DND-41 (cell line): ENCODE results near the gene ATG13.

Source experiments
- EZH2 ChIP-seq: IDR thresholded peaks from 3 replicates; pipeline ENCODE4 v1.6.1; 2012; ENCODE audit warnings: borderline replicate concordance, low read depth, mild to moderate bottlenecking, moderate library complexity, low read length, inconsistent platforms; ENCODE audit not compliant: severe bottlenecking
- TF ChIP-seq, protein P1 (sequence below): IDR thresholded peaks from 2 replicates; pipeline ENCODE4 v1.5.1; 2012; ENCODE audit warnings: borderline replicate concordance, low read length, moderate library complexity, mild to moderate bottlenecking; ENCODE audit not compliant: poor library complexity, severe bottlenecking; ENCODE audit errors: extremely low read depth

DNA sequence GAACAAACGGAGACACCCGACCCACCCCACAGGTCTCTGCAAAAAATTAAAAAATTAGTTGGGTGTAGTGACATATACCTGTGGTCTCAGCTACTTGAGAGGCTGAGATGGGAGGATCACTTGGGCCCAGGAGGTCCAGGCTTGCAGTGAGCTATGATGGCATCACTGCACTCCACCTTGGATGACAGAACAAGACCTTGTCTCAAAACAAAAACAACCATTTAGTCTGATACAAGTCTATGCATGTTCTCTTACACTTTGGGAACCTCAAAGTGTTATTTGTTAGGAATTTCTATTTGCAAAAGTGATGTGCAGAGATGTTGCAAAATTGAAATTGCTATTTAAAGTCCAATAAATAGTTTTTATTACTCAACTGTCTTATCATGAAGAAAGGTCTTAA lies 14.3 kb downstream of the ATG13 start:
- TF ChIP-seq, protein P1, sequence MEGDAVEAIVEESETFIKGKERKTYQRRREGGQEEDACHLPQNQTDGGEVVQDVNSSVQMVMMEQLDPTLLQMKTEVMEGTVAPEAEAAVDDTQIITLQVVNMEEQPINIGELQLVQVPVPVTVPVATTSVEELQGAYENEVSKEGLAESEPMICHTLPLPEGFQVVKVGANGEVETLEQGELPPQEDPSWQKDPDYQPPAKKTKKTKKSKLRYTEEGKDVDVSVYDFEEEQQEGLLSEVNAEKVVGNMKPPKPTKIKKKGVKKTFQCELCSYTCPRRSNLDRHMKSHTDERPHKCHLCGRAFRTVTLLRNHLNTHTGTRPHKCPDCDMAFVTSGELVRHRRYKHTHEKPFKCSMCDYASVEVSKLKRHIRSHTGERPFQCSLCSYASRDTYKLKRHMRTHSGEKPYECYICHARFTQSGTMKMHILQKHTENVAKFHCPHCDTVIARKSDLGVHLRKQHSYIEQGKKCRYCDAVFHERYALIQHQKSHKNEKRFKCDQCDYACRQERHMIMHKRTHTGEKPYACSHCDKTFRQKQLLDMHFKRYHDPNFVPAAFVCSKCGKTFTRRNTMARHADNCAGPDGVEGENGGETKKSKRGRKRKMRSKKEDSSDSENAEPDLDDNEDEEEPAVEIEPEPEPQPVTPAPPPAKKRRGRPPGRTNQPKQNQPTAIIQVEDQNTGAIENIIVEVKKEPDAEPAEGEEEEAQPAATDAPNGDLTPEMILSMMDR = no peak
- TF ChIP-seq EZH2 = no peak
